DOHH2 (cell line): ENCODE results near the gene IPO11.

Experiments
- H3F3A ChIP-seq: fragments of 200-600 bp; sonication (generic), shearing (Covaris generic); 2 replicates; pipeline ENCODE4 v1.6.0; 2016; ENCODE audit warnings: antibody characterized with exemption, mild to moderate bottlenecking; ENCODE audit not compliant: control insufficient read depth, insufficient read depth
- H3K27ac ChIP-seq: fragments of 200-600 bp; sonication (generic); 2 replicates; pipeline ENCODE4 v1.5.1; 2014; ENCODE audit warnings: low read depth, mild to moderate bottlenecking, low read length, moderate library complexity
- H3K27me3 ChIP-seq: fragments of 200-600 bp; sonication (generic); 2 replicates; pipeline ENCODE4 v1.6.1; 2014; ENCODE audit warnings: mild to moderate bottlenecking, low read length, mixed read lengths; ENCODE audit not compliant: control insufficient read depth
- H3K36me3 ChIP-seq: fragments of 200-600 bp; sonication (generic); 2 replicates; pipeline ENCODE4 v1.6.1; 2014; ENCODE audit warnings: mild to moderate bottlenecking, low read length, moderate library complexity, mixed read lengths; ENCODE audit not compliant: control insufficient read depth
- H3K4me1 ChIP-seq: fragments of 200-600 bp; sonication (generic); 2 replicates; pipeline ENCODE4 v1.6.1; 2014; ENCODE audit warnings: mild to moderate bottlenecking, low read length, mixed read lengths; ENCODE audit not compliant: control insufficient read depth
- H3K4me2 ChIP-seq: fragments of 200-600 bp; sonication (generic); 2 replicates; pipeline ENCODE4 v1.6.0; 2014; ENCODE audit warnings: mild to moderate bottlenecking, low read length, moderate library complexity
- H3K4me3 ChIP-seq: fragments of 200-600 bp; sonication (generic); 2 replicates; pipeline ENCODE4 v1.5.1; 2014; ENCODE audit warnings: mild to moderate bottlenecking, low read length, mixed read lengths
- H3K79me2 ChIP-seq: fragments of 200-600 bp; sonication (generic); 2 replicates; pipeline ENCODE4 v1.6.1; 2014; ENCODE audit warnings: mild to moderate bottlenecking, low read length, mixed read lengths; ENCODE audit not compliant: control insufficient read depth
- H3K9me2 ChIP-seq: fragments of 200-600 bp; sonication (generic); replicated peaks from 2 replicates; pipeline ENCODE4 v1.6.1; 2014; ENCODE audit warnings: mild to moderate bottlenecking, low read length, mixed read lengths; ENCODE audit not compliant: control insufficient read depth
- H3K9me3 ChIP-seq: fragments of 200-600 bp; sonication (generic); 2 replicates; pipeline ENCODE4 v1.6.1; 2014; ENCODE audit warnings: antibody characterized with exemption, low read length, mixed read lengths; ENCODE audit not compliant: control insufficient read depth, insufficient read depth
- H4K20me1 ChIP-seq: fragments of 200-600 bp; sonication (generic); 2 replicates; pipeline ENCODE4 v1.6.0; 2014; ENCODE audit warnings: low read depth, mild to moderate bottlenecking, antibody characterized with exemption, low read length, moderate library complexity; ENCODE audit not compliant: control insufficient read depth, insufficient read depth
- EZH2phosphoT487 ChIP-seq: fragments of 200-600 bp; sonication (generic); IDR thresholded peaks from 2 replicates; pipeline ENCODE4 v1.6.1; 2017; ENCODE audit warnings: borderline replicate concordance, mild to moderate bottlenecking, antibody characterized with exemption, low read length, moderate library complexity, mixed read lengths
- TF ChIP-seq, protein P1 (sequence below): fragments of 200-600 bp; sonication (generic); IDR thresholded peaks from one replicate; pipeline ENCODE4 v1.5.1; 2014; ENCODE audit warnings: antibody characterized with exemption, mild to moderate bottlenecking, low read depth, low read length; ENCODE audit not compliant: poor library complexity, severe bottlenecking

IPO11 gene

DNA sequence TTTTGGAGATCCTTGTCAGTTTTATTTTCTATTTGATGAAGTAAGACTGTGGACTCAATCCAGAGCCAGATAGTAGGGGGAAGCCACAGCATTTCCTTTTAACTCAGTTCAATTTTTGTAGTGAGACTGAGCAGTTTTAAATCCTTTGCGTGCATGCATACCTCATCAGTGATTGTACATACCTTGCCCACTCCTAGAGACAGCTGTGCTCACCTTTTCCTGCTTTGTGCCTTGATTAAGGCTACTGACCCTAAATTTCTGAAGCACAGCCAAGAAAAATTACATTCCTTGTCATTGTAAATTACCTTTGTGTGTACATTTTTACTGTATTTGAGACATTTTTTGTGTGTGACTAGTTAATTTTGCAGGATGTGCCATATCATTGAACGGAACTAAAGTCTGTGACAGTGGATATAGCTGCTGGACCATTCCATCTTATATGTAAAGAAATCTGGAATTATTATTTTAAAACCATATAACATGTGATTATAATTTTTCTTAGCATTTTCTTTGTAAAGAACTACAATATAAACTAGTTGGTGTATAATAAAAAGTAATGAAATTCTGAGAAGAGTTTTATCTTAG is 26.7 kb upstream of the IPO11 start:
- no peaks in the 10 kb centered on the region for H4K20me1 ChIP-seq
- H3K79me2 ChIP-seq = no peaks in the 10 kb centered on the region
- H3K27ac ChIP-seq = no peak overlapping the region
- TF ChIP-seq, protein P1, sequence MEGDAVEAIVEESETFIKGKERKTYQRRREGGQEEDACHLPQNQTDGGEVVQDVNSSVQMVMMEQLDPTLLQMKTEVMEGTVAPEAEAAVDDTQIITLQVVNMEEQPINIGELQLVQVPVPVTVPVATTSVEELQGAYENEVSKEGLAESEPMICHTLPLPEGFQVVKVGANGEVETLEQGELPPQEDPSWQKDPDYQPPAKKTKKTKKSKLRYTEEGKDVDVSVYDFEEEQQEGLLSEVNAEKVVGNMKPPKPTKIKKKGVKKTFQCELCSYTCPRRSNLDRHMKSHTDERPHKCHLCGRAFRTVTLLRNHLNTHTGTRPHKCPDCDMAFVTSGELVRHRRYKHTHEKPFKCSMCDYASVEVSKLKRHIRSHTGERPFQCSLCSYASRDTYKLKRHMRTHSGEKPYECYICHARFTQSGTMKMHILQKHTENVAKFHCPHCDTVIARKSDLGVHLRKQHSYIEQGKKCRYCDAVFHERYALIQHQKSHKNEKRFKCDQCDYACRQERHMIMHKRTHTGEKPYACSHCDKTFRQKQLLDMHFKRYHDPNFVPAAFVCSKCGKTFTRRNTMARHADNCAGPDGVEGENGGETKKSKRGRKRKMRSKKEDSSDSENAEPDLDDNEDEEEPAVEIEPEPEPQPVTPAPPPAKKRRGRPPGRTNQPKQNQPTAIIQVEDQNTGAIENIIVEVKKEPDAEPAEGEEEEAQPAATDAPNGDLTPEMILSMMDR = no peak
- no peak for TF ChIP-seq EZH2phosphoT487
- peaks cover 16% of the 10 kb centered on the region for H3F3A ChIP-seq
- H3K27me3 ChIP-seq = no peaks in the 10 kb centered on the region
- H3K4me2 ChIP-seq = no peak overlapping the region
- no peak overlapping the region for H3K4me3 ChIP-seq
- H3K4me1 ChIP-seq = no peaks in the 10 kb centered on the region
- no peaks in the 10 kb centered on the region for H3K9me3 ChIP-seq
- peaks cover 84% of the 10 kb centered on the region for H3K36me3 ChIP-seq
- H3K9me2 ChIP-seq = no peaks in the 10 kb centered on the region

DNA sequence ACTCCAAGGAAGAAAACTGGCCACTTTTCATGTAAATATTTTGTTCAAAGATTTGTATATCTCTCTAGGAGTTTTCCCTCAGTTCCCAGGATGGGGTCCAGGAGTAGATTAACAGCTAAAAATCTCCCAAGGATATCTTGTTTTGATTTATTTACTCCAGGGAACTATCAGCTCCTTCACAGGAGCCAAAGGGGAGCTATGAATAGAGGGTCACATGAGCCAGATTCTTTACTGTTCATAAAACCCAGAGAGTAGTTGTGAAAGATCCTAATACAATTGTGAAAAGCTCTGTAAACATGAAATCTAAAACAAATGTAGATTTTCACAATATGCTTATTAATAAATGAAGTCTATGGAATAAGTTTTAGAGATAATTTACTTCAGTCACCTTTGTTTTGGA is 25.7 kb upstream of the IPO11 start:
- Histone ChIP-seq H3K27me3 (no peaks in the 10 kb centered on the region), H4K20me1 (no peaks in the 10 kb centered on the region), H3K9me2 (no peaks in the 10 kb centered on the region), H3K9me3 (no peaks in the 10 kb centered on the region), H3K36me3 (peaks cover 84% of the 10 kb centered on the region), H3K4me1 (no peaks in the 10 kb centered on the region), H3K79me2 (no peaks in the 10 kb centered on the region), H3K4me2 (no peak overlapping the region), H3K27ac (no peak overlapping the region), H3F3A (peaks cover 22% of the 10 kb centered on the region), H3K4me3 (no peak overlapping the region)
- no peak for TF ChIP-seq EZH2phosphoT487
- TF ChIP-seq, protein P1 = no peak

- Histone ChIP-seq H3K9me2 (no peaks in the 10 kb centered on the region), H3F3A (peaks cover 24% of the 10 kb centered on the region), H3K9me3 (no peaks in the 10 kb centered on the region), H3K79me2 (peaks cover 3% of the 10 kb centered on the region; the same call in 1 of the 2 replicates), H4K20me1 (no peaks in the 10 kb centered on the region), H3K4me2 (no peak overlapping the region), H3K27ac (no peak overlapping the region), H3K36me3 (peaks cover 80% of the 10 kb centered on the region), H3K4me3 (no peak overlapping the region), H3K4me1 (no peaks in the 10 kb centered on the region), H3K27me3 (no peaks in the 10 kb centered on the region)
- TF ChIP-seq, protein P1 = no peak
- TF ChIP-seq EZH2phosphoT487 = no peak
Observed at GRCh38 chr5:62395210-62395950, 17.2 kb upstream of the IPO11 start.
